Muscle layer of colon (tissue), 2 donors: ENCODE measurements around the gene PI4KA.
"Not testable (repeated sequence)": the region's sequence is repeated elsewhere in the genome, so short reads cannot be mapped to it uniquely, and the experiment has no call there.

Source experiments
- H3K27ac ChIP-seq: one replicate; pipeline ENCODE4 v1.7.0; 2013; ENCODE audit warnings: low read depth, mild to moderate bottlenecking, low read length, moderate library complexity
- H3K27me3 ChIP-seq, 2 donors: one replicate each; pipeline ENCODE4 v1.7.0; 2013; ENCODE audit warnings: low read length in 2 of 2, mild to moderate bottlenecking in 2 of 2; ENCODE audit not compliant: insufficient read depth in 2 of 2, control insufficient read depth in 1 of 2
- H3K36me3 ChIP-seq: one replicate; pipeline ENCODE4 v1.7.0; 2013; ENCODE audit warnings: mild to moderate bottlenecking, low read length; ENCODE audit not compliant: insufficient read depth
- H3K4me1 ChIP-seq: one replicate; pipeline ENCODE4 v1.7.0; 2013; ENCODE audit warnings: mild to moderate bottlenecking, low read length; ENCODE audit not compliant: insufficient read depth
- H3K4me3 ChIP-seq, 2 donors: one replicate each; pipeline ENCODE4 v1.7.0; 2013; ENCODE audit warnings: low read length in 2 of 2, low read depth in 1 of 2, mild to moderate bottlenecking in 1 of 2, moderate library complexity in 1 of 2
- H3K9ac ChIP-seq: one replicate; pipeline ENCODE4 v1.7.0; 2013; ENCODE audit warnings: low read length
- H3K9me3 ChIP-seq: one replicate; pipeline ENCODE4 v1.7.0; 2013; ENCODE audit warnings: mild to moderate bottlenecking, low read length
- donor health status: abdominal sarcoma.
- donor health status: Adenocarcinoma of cecum.

PI4KA gene

DNA sequence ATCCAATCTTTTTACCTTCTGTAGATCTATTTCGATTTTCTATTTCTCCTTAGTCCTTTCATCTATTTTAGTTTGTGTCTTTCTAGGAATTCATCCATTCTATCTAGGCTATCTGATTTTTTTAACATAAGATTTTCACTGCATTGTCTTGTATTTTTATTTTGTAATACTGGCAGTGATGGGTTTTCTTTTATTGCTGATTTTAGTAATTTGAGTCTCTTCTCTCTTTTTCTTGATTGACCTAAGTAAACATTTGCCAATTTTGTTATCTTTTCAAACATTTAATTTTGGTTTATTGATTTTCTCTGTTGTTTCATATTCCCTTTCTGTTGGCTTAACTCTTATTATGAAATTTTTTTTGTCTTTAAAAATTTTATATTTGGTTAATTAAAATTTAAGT is 192.1 kb downstream of the PI4KA start:
- H3K9ac ChIP-seq: no peak overlapping the region
- no peak overlapping the region for H3K4me3 ChIP-seq
- H3K9me3 ChIP-seq: no peaks in the 10 kb centered on the region
- H3K4me1 ChIP-seq: no peaks in the 10 kb centered on the region
- H3K36me3 ChIP-seq: no peaks in the 10 kb centered on the region
- H3K27me3 ChIP-seq: peaks cover 0 to 11% of the 10 kb centered on the region in 2 donors
- H3K27ac ChIP-seq: no peak overlapping the region

DNA sequence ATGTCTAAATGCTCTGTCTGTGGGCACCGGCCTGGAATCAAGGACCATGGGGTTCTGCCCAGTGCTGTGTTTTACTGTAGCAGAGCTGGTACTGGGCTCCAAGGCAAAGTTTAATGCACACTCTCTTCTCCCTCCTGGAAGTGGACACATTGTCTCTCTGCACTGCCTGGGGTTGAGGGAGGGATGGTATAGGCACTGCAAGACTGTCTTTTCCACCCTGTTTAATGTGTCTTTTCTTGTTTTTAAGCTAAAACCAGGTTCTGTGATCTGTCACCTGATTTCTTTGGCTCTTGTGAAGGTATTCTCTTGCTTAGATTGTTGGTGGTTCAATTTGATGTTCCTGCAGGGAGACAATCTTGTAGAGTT is 194.0 kb downstream of the PI4KA start:
- Histone ChIP-seq H3K27me3 (no peaks in the 10 kb centered on the region), H3K4me3 (no peak overlapping the region), H3K4me1 (no peaks in the 10 kb centered on the region), H3K9ac (no peak overlapping the region), H3K36me3 (no peaks in the 10 kb centered on the region), H3K27ac (no peak overlapping the region), H3K9me3 (no peaks in the 10 kb centered on the region)

DNA sequence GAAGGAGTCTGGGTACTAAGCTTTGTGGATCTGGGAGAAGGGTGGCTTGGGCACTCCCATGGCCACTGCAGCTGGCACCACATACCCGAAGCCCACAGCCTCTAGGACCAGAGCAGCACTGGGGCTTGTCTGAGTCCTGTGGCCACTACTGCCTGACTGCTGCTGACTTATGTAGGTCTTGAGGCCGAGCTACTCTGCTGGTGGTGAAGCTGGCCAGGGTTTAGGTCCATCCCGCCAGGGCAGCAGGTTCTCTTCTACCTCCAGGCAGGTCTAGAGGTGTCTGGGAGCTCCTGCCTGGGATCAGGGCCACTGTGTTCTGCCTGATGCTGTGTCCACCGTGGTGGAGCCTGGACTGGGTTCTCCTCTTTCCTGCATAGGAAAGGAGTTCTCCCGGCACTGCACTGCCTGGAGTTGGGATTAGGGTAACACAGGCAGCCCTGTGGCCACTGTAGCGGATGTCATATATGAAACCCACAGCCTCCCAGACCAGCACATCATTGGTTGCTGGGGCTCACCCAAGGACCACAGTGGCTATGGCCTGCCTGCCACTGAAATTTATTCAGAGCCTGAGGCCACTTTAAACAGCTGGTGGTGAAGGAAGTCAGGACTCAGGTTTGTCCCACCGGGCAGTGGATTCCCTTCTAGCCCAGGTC is 194.5 kb downstream of the PI4KA start:
- Histone ChIP-seq H3K27ac (no peak overlapping the region), H3K36me3 (no peaks in the 10 kb centered on the region), H3K27me3 (no peaks in the 10 kb centered on the region), H3K9ac (no peak overlapping the region), H3K9me3 (no peaks in the 10 kb centered on the region), H3K4me1 (no peaks in the 10 kb centered on the region), H3K4me3 (no peak overlapping the region)

DNA sequence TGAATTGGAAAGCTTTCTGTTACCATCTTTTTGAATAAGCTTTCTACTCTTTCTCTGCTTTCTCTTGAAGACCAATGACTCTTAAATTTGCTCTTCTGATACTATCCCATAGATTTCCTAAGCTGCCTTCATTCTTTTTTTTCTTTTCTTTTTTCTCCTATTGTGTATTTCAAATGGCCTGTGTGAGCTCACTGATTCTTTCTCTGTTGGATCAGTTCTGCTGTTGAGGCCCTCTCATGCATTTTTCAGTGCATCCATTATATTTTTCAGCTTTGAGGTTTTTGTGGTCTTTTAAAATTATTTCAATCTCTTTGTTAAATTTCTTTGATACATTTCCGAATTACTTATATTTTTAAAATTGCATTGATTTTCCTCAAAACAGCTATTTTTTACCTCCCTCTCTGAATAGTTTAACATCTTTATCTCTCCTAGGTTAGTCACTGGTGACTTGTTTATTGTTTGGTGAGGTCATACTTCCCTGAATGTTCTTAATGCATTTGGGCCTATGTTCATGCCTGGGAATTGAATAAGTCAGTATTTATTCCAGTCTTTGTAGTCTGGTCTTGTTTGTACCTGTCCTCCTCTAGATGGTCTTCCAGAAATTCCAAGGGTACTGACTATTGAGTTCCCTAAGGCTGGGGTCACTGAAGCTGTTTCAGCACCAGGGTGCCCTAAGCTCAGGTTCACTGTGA is 195.3 kb downstream of the PI4KA start:
- no peak overlapping the region for H3K9ac ChIP-seq
- no peak overlapping the region for H3K4me3 ChIP-seq
- no peaks in the 10 kb centered on the region for H3K9me3 ChIP-seq
- H3K36me3 ChIP-seq: no peaks in the 10 kb centered on the region
- H3K4me1 ChIP-seq: no peaks in the 10 kb centered on the region
- no peaks in the 10 kb centered on the region for H3K27me3 ChIP-seq
- no peak overlapping the region for H3K27ac ChIP-seq

DNA sequence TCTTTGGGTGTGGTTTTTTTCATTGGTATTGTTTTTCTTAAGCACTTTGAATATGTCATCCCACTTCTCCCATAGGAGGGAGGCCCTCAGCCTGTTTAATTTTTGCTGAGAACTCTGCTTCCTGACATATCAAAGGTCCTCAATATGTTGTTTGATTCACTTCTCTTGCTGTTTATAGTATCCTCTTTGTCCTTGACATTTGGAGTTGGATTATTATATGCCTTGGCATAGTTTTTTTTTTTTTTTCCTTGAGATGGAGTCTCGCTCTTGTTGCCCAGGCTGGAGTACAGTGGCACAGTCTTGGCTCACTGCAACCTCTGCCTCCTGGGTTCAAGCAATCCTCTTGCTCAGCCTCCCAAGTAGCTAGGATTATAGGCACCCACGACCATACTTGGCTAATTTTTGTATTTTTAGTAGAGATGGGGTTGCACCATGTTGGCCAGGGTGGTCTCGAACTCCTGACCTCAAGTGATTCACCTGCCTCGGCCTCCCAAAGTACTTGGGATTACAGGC is 196.0 kb downstream of the PI4KA start:
- H3K9ac ChIP-seq, H3K27me3 ChIP-seq, H3K36me3 ChIP-seq, H3K4me1 ChIP-seq, H3K9me3 ChIP-seq, H3K27ac ChIP-seq, H3K4me3 ChIP-seq: not testable (repeated sequence)

DNA sequence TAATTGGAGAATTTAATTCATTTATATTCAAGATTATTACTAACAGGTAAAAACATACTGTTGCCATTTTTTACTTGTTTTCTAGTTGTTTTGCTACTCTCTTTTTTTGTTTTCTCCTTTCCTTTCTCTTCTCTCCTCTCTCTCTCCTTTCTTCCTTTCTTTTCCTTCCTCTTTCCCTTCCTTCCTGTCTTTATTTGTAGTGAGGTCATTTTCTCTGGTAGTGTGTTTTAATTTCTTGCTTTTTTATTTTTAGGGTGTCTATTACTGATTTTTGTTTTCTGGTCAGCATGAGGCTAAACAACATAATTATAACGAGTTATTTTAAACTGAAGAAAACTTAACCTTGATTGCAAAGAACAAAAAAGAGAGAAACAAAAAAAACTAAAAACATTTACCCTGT is 197.1 kb downstream of the PI4KA start:
- Histone ChIP-seq H3K27ac (no peak overlapping the region), H3K36me3 (no peaks in the 10 kb centered on the region), H3K4me1 (no peaks in the 10 kb centered on the region)

DNA sequence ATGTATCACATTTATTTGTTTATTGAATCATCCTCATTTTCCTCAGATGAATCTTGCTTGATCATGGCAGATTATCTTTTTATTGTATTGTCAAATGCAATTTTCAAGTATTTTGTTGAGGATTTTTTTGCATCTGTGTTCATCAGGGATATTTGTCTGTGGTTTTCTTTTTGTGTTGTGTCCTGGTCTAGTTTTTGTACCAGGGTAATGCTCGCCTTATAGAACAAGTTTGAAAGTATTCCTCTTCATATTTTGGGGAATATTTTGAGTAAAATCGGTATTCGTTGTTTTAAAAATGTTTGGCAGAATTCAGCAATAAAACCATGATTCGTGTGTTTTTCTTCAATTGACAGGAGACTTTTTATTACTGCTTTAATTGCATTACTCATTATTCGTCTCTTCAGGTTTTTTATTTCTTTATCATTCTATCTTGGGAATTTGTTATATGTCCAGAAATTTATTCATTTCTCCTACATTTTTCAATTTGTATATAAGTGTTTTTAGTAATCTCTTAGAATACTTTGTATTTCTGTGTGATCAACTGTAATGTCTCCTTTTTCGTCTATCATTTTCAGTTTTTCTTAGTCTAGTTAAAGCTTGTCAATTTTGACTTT is 198.1 kb downstream of the PI4KA start:
- Histone ChIP-seq H3K36me3 (no peaks in the 10 kb centered on the region), H3K4me3 (no peak overlapping the region), H3K27me3 (no peaks in the 10 kb centered on the region), H3K9me3 (no peaks in the 10 kb centered on the region), H3K9ac (no peak overlapping the region), H3K4me1 (no peaks in the 10 kb centered on the region), H3K27ac (no peak overlapping the region)

More for the DNA sequence above, 197.1 kb downstream of the PI4KA start:
- H3K4me3 ChIP-seq: no peak overlapping the region
- no peaks in the 10 kb centered on the region for H3K27me3 ChIP-seq
- no peak overlapping the region for H3K9ac ChIP-seq
- no peaks in the 10 kb centered on the region for H3K9me3 ChIP-seq

DNA sequence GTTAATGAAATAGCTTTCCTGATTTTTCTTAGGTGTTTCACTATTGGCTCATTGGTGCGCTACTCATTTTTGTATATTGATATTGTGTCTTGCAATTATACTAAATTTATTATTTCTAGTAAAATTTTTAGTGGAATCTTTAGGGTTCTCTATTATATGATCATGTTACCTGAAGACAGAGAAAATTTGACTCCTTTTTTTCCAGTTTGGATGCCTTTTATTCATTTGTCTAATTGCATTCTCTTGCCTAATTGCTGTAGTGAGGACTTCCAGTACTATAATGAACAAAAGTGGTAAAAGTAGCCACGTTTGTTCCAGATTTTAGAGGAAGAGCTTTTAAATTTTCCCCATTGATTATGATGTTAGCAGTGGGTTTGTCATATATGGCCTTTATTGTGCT is 198.7 kb downstream of the PI4KA start:
- Histone ChIP-seq H3K9ac (no peak overlapping the region), H3K27ac (no peak overlapping the region), H3K36me3 (no peaks in the 10 kb centered on the region), H3K4me3 (no peak overlapping the region), H3K9me3 (no peaks in the 10 kb centered on the region), H3K4me1 (no peaks in the 10 kb centered on the region), H3K27me3 (no peaks in the 10 kb centered on the region)

DNA sequence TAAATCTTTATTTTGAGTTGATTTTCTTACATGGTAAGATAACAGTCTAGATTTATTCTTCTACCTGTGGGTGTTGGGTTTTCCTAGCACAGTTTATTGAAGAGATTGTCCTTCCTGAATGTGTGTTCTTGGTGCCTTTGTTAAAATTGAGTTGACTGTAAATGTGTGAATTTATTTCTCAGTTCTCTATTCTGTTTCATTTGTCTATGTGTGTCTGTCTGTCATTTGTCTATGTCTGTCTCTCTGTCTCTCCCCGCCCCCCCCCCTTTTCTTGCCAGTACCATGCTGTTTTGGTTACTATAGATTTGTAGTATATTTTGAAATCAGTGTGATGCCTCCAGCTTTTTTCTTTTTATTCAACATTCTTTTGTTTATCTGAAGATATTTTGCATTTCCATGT is 199.4 kb downstream of the PI4KA start:
- no peak overlapping the region for H3K4me3 ChIP-seq
- no peak overlapping the region for H3K9ac ChIP-seq
- no peaks in the 10 kb centered on the region for H3K9me3 ChIP-seq
- H3K36me3 ChIP-seq: no peaks in the 10 kb centered on the region
- H3K27ac ChIP-seq: no peak overlapping the region
- no peaks in the 10 kb centered on the region for H3K4me1 ChIP-seq
- no peaks in the 10 kb centered on the region for H3K27me3 ChIP-seq

DNA sequence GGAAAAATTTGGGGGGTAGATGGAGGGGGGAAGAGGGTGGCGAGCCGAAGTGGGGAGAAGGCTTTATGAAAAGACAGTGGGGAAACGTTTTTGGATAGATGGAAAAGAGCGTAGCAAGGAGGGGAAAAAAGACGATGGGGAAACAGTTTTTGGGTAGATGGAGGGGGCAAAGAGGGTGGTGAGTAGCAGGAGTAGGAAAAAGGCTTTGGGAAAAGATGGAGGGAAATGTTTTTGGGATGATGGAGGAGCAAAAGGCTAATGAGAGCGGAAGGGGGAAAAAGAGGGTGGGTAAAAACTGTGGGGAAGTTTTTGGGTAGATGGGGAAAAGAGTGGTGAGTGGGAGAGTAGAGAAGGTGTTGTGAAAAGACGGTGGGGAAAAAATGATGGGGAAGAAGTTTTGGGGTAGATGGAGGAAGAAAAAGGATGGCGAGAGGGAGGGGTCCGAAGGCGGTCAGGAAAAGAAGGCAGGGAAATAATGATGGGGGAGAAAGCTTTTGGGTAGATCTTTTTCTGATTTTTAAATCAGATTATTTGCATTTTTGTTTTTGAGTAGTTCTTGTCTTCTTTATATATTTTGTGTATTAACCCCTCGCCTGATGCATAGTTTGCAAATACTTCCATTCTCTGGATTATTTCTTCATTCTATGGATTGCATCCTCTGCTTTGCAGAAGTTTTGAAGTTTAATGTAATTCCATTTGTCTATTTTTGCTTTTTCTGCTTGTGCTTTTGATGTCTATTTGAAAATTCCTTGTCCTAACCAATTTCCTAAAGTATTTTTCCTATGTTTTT is 200.0 kb downstream of the PI4KA start:
- H3K27ac ChIP-seq: no peak overlapping the region
- no peak overlapping the region for H3K9ac ChIP-seq
- H3K4me3 ChIP-seq: no peak overlapping the region
- H3K27me3 ChIP-seq: no peaks in the 10 kb centered on the region
- no peaks in the 10 kb centered on the region for H3K36me3 ChIP-seq
- H3K4me1 ChIP-seq: no peaks in the 10 kb centered on the region
- no peaks in the 10 kb centered on the region for H3K9me3 ChIP-seq

DNA sequence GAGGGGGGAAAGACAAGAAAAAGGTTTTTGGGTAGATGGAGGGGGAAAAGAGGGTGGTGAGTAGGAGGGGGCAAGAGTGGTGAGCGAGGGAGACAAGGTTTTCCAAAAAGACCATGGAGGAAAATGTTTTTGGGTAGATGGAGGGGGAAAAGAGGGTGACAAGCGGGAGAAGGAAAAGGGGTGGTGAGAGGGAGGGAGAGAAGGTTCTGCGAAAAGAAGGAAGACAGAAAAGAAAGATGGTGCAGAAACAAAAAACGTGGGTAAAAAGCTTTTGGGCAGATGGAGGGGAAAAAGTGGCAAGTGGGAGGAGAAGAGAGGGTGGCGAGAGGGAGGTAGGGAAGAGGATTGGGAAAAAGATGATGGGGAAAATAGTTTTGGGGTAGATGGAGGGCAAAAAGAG is 200.6 kb downstream of the PI4KA start:
- Histone ChIP-seq H3K9ac (no peak overlapping the region), H3K4me3 (no peak overlapping the region), H3K27ac (no peak overlapping the region), H3K9me3 (no peaks in the 10 kb centered on the region), H3K4me1 (no peaks in the 10 kb centered on the region), H3K36me3 (no peaks in the 10 kb centered on the region), H3K27me3 (no peaks in the 10 kb centered on the region)
